ENCODE results near the gene NME7.

Gene NME7

GRCh38 chr1:169371404-169371803, 3.8 kb upstream of the NME7 start:
- Histone ChIP-seq H3K36me3 (peaks cover 27% of the 10 kb centered on the region), H3K4me3 (no peak overlapping the region), H3K4me2 (no peak overlapping the region), H3K27ac (no peak overlapping the region), H3K27me3 (no peaks in the 10 kb centered on the region), H3K4me1 (peaks cover 30% of the 10 kb centered on the region), H3K9ac (no peak overlapping the region), H3K9me3 (no peaks in the 10 kb centered on the region), H4K20me1 (no peaks in the 10 kb centered on the region)
- TF ChIP-seq Cebpa-rat (IDR thresholded peaks at IDR 0.05), result no peak

DNA sequence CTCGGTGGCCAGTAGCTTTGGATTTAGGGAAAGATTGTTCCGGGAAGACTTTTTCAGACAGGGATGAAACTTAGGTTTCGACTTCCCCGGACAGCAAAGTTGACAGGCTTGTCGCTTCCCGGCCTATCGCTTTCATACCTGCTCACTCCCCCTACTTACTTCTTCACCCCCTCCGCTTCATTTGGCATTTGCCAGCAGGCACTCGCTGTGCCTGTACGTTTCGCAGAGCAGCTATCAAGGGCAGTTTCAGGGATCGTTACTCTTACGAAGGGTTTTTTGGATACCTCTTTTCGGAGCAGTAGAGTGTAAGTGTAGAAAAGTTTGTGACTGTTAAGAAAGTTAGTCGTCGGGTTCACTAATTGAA, 791 bp upstream of the NME7 start:
- peak overlapping the region; percentile 85 for H3K27ac ChIP-seq
- no peak for TF ChIP-seq Cebpa-rat (IDR thresholded peaks at IDR 0.05)
- peaks cover 16% of the 10 kb centered on the region for H3K9me3 ChIP-seq
- H3K4me3 ChIP-seq, result peak overlapping the region; percentile 89
- no peaks in the 10 kb centered on the region for H3K27me3 ChIP-seq
- no peaks in the 10 kb centered on the region for H4K20me1 ChIP-seq
- H3K4me2 ChIP-seq, result peak overlapping the region; percentile 82
- peaks cover 32% of the 10 kb centered on the region for H3K4me1 ChIP-seq
- H3K36me3 ChIP-seq, result peaks cover 32% of the 10 kb centered on the region
- H3K9ac ChIP-seq, result peak overlapping the region; percentile 81

DNA sequence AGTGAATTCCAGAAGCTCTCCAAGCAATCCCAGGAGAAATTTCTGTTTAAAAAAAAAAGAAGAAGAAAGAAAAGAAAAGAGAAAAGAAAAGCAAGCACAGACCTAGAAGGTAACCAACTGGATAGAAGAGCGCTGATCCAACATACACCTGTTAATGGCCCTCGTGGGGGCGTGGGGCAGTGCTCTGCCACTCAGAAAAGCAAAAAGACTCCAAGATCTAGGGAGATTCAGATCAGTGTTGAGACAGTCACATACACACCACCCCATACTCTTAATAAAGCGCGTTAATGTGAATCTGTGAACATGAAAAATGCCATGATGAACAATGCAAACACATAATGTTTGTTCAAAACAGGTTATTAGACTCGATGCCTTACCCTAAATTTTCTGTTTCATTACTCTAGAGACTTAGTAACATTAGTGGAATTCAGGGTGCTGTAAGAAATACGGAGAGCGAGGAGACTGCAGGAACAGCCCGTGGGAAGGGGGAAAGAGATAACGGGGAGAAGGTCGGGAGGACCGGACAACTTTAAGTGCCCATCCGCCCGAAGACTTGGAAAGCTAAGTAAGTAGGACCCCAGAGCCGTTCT, 406 bp downstream of the NME7 start:
- Histone ChIP-seq H3K27ac (peak overlapping the region; percentile 14; the same call in 1 of the 2 replicates), H3K9ac (peak overlapping the region; percentile 81)
- no peak for TF ChIP-seq Cebpa-rat (IDR thresholded peaks at IDR 0.05)

DNA sequence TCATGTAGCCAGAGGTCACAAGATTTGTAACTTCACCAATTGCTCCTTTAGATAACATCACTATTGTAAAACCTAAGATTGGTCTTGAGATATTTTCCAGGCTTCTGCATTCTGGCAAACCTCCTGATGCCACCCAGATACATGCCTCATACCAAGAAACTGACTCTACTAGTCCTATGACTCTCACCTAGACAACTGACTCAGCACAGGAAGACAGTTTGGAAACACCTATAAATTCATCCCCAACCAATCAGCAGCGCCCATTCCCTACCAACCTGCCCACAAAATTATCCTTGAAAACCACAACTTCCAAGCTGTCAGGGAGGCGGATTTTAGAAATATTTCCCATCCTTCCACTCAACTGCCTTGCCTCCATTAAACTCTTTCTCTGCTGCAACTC, 2.6 kb downstream of the NME7 start:
- Histone ChIP-seq H4K20me1 (no peaks in the 10 kb centered on the region), H3K4me3 (no peak overlapping the region), H3K27ac (no peak overlapping the region), H3K4me1 (peaks cover 24% of the 10 kb centered on the region), H3K9me3 (peaks cover 16% of the 10 kb centered on the region), H3K9ac (no peak overlapping the region), H3K4me2 (no peak overlapping the region), H3K36me3 (peaks cover 9% of the 10 kb centered on the region), H3K27me3 (no peaks in the 10 kb centered on the region)
- TF ChIP-seq Cebpa-rat (IDR thresholded peaks at IDR 0.05), result no peak

More for the DNA sequence above, 406 bp downstream of the NME7 start:
- Histone ChIP-seq H3K4me1 (peaks cover 32% of the 10 kb centered on the region), H3K9me3 (peaks cover 16% of the 10 kb centered on the region), H3K4me3 (peak overlapping the region; percentile 89), H4K20me1 (no peaks in the 10 kb centered on the region), H3K4me2 (peak overlapping the region; percentile 77), H3K27me3 (no peaks in the 10 kb centered on the region), H3K36me3 (peaks cover 20% of the 10 kb centered on the region)

DNA sequence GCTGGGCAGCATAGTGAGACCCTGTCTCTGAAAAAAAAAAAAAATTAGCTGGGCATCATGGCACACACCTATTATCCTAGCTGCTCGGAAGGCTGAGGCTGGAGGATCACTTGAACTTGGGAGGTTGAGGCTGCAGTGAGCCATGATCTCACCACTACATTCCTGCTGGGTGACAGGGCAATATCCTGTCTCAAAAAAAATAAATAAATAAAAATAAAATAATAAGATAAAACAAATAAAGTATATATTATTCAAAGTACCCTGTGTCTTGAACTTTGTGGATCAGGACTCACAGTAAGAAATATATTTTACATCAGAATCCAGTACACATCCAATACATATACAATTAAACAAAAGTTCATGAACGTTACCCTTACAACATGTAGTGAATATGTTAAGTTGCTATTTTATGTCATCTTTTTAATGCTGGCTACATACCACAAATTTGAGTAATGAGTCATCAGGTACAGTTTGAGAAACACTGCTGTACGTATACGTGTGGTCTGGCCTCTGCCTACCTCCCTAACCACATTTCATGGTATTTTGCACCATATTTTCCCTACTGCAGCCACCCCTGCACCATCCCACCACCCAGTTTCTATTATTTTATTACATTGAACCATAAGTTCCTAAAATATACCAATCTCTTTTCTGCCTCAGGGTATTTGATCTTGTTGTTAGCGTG, 4.4 kb downstream of the NME7 start:
- Histone ChIP-seq H3K9ac (no peak overlapping the region), H3K9me3 (peaks cover 16% of the 10 kb centered on the region), H3K4me2 (no peak overlapping the region), H3K4me1 (peaks cover 11% of the 10 kb centered on the region), H3K27ac (no peak overlapping the region), H3K36me3 (peaks cover 7% of the 10 kb centered on the region), H4K20me1 (no peaks in the 10 kb centered on the region), H3K27me3 (no peaks in the 10 kb centered on the region), H3K4me3 (no peak overlapping the region)
- TF ChIP-seq Cebpa-rat (IDR thresholded peaks at IDR 0.05), result no peak

GRCh38 chr1:169361281-169361680, 6.3 kb downstream of the NME7 start:
- H3K4me2 ChIP-seq, result no peak overlapping the region
- no peak overlapping the region for H3K27ac ChIP-seq
- TF ChIP-seq Cebpa-rat (IDR thresholded peaks at IDR 0.05), result no peak
- no peak overlapping the region for H3K4me3 ChIP-seq
- no peak overlapping the region for H3K9ac ChIP-seq
- H3K36me3 ChIP-seq, result peaks cover 7% of the 10 kb centered on the region
- peaks cover under 1% of the 10 kb centered on the region for H3K4me1 ChIP-seq
- peaks cover 16% of the 10 kb centered on the region for H3K9me3 ChIP-seq
- no peaks in the 10 kb centered on the region for H3K27me3 ChIP-seq
- H4K20me1 ChIP-seq, result no peaks in the 10 kb centered on the region

DNA sequence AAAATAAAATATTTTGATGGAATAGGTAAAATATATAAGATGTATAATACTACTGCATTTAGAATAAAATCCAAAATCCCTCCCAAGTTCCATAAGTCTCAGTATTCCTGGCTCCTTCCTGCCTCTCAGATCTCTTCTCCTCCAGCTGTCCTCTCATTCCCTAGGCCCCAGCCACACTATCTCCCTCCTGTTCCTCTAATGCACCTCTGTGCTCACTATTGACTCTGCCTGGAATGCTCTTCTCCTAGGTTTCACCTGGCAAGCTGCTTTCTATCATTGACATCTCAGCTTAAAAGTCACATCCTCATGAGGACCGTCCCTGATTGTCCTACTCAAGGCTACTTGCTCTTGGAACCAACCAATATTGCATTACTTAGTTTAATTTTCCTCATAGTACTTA, 7.2 kb downstream of the NME7 start:
- H3K4me3 ChIP-seq, result no peak overlapping the region
- peaks cover 6% of the 10 kb centered on the region for H3K36me3 ChIP-seq
- H3K4me2 ChIP-seq, result no peak overlapping the region
- TF ChIP-seq Cebpa-rat (IDR thresholded peaks at IDR 0.05), result no peak
- no peak overlapping the region for H3K27ac ChIP-seq
- peaks cover 12% of the 10 kb centered on the region for H3K9me3 ChIP-seq
- no peaks in the 10 kb centered on the region for H4K20me1 ChIP-seq
- H3K9ac ChIP-seq, result no peak overlapping the region
- H3K27me3 ChIP-seq, result no peaks in the 10 kb centered on the region
- H3K4me1 ChIP-seq, result no peaks in the 10 kb centered on the region

DNA sequence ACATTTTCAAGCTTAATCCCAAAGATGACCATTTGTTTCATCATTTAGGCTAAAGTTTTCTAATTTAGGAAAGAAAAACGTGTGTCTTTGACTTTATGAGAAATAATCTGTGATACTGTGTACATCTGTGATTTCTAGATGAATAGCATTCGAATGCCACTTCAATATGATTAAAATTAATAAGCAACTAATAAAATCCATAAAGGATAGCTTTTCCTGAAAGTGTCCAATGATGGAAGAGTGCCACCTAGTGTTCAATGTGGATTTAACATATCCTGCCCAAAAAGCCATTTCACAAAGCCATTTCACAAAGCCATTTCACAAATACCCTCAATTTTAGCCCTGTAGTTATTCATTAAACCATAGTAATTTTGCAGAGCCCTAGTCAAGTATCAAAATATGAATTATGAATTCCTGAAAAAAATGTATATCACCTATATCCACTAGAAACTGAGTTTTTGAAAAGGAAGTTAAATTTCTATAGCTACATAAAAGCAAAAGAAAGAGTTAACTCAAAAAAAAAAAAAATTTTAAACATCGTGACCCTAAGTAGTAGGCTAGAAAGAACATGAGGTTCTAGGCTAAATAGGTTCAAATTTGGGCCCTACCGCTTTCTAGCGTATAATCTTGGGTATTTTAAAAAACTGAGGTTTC, 19.1 kb downstream of the NME7 start:
- H3K36me3 ChIP-seq, result no peaks in the 10 kb centered on the region
- no peak for TF ChIP-seq Cebpa-rat (IDR thresholded peaks at IDR 0.05)
- H3K9ac ChIP-seq, result no peak overlapping the region
- peaks cover 5% of the 10 kb centered on the region; the same call in 1 of the 2 replicates for H3K9me3 ChIP-seq
- H3K4me2 ChIP-seq, result no peak overlapping the region
- no peak overlapping the region for H3K27ac ChIP-seq
- H3K27me3 ChIP-seq, result no peaks in the 10 kb centered on the region
- peaks cover 4% of the 10 kb centered on the region; the same call in 1 of the 2 replicates for H3K4me1 ChIP-seq
- H4K20me1 ChIP-seq, result no peaks in the 10 kb centered on the region
- no peak overlapping the region for H3K4me3 ChIP-seq

- H3K27me3 ChIP-seq, result no peaks in the 10 kb centered on the region
- no peak overlapping the region for H3K9ac ChIP-seq
- H3K4me3 ChIP-seq, result no peak overlapping the region
- H3K4me1 ChIP-seq, result peaks cover 4% of the 10 kb centered on the region; the same call in 1 of the 2 replicates
- TF ChIP-seq Cebpa-rat (IDR thresholded peaks at IDR 0.05), result no peak
- H3K4me2 ChIP-seq, result no peak overlapping the region
- no peaks in the 10 kb centered on the region for H3K36me3 ChIP-seq
- no peaks in the 10 kb centered on the region for H3K9me3 ChIP-seq
- H3K27ac ChIP-seq, result no peak overlapping the region
- H4K20me1 ChIP-seq, result no peaks in the 10 kb centered on the region
These were observed 19.8 kb downstream of the NME7 start for GRCh38 chr1:169347688-169348382.

Measured in BLaER1 (cell line).